IMR-90 (cell line): ENCODE measurements around the gene BICD1.
"Not testable (repeated sequence)": the region's sequence is repeated elsewhere in the genome, so short reads cannot be mapped to it uniquely, and the experiment has no call there.

Experiments
- BHLHE40 ChIP-seq: fragments of 150-350 bp; IDR thresholded peaks from 2 replicates; pipeline ENCODE4 v1.6.1; 2016; ENCODE audit warnings: mild to moderate bottlenecking, low read depth, low read length
- MXI1 ChIP-seq: IDR thresholded peaks from 2 replicates; pipeline ENCODE4 v1.6.1; 2012; ENCODE audit warnings: low read depth, mild to moderate bottlenecking, low read length, moderate library complexity, borderline replicate concordance
- POLR2A ChIP-seq: IDR thresholded peaks from 2 replicates; pipeline ENCODE4 v1.6.1; 2012; ENCODE audit warnings: mild to moderate bottlenecking, low read depth, low read length
- RCOR1 ChIP-seq: IDR thresholded peaks from 2 replicates; pipeline ENCODE4 v1.6.1; 2012; ENCODE audit warnings: mild to moderate bottlenecking, low read length, improper control_type of control experiment; ENCODE audit not compliant: insufficient replicate concordance
- USF2 ChIP-seq: fragments of 150-350 bp; IDR thresholded peaks from 2 replicates; pipeline ENCODE4 v1.6.1; 2017; ENCODE audit warnings: mild to moderate bottlenecking, antibody characterized with exemption, low read length, low read depth
- TF ChIP-seq, protein P1 (sequence below): fragments of 150-350 bp; IDR thresholded peaks from 2 replicates; pipeline ENCODE4 v1.6.1; 2016; ENCODE audit warnings: low read depth, mild to moderate bottlenecking, low read length, moderate library complexity, borderline replicate concordance
- TF ChIP-seq, protein P2 (sequence below): conservative IDR thresholded peaks from 2 replicates; pipeline ENCODE4 v1.5.1; 2012; ENCODE audit warnings: mild to moderate bottlenecking, low read depth, low read length, improper control_type of control experiment

- not testable (repeated sequence) for TF ChIP-seq POLR2A, USF2, BHLHE40, RCOR1, MXI1
- TF ChIP-seq, protein P1, sequence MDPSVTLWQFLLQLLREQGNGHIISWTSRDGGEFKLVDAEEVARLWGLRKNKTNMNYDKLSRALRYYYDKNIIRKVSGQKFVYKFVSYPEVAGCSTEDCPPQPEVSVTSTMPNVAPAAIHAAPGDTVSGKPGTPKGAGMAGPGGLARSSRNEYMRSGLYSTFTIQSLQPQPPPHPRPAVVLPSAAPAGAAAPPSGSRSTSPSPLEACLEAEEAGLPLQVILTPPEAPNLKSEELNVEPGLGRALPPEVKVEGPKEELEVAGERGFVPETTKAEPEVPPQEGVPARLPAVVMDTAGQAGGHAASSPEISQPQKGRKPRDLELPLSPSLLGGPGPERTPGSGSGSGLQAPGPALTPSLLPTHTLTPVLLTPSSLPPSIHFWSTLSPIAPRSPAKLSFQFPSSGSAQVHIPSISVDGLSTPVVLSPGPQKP: not testable (repeated sequence)
- TF ChIP-seq, protein P2, sequence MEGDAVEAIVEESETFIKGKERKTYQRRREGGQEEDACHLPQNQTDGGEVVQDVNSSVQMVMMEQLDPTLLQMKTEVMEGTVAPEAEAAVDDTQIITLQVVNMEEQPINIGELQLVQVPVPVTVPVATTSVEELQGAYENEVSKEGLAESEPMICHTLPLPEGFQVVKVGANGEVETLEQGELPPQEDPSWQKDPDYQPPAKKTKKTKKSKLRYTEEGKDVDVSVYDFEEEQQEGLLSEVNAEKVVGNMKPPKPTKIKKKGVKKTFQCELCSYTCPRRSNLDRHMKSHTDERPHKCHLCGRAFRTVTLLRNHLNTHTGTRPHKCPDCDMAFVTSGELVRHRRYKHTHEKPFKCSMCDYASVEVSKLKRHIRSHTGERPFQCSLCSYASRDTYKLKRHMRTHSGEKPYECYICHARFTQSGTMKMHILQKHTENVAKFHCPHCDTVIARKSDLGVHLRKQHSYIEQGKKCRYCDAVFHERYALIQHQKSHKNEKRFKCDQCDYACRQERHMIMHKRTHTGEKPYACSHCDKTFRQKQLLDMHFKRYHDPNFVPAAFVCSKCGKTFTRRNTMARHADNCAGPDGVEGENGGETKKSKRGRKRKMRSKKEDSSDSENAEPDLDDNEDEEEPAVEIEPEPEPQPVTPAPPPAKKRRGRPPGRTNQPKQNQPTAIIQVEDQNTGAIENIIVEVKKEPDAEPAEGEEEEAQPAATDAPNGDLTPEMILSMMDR: not testable (repeated sequence)
These were observed 80.5 kb downstream of the BICD1 start for GRCh38 chr12:32187127-32187526.
